Brain microvascular endothelial cell (primary cell): Measurements from ENCODE around the gene CPT1A.

Experiments
- DNase-seq: peaks from one replicate; pipeline ENCODE4 v3.0.0-alpha.2; 2020
- H3K27ac ChIP-seq: fragments of 250-450 bp; sonication (Bioruptor Pico); 2 replicates; pipeline ENCODE4 v1.5.1; 2020; ENCODE audit warnings: mild to moderate bottlenecking, moderate library complexity
- H3K27me3 ChIP-seq: fragments of 250-450 bp; sonication (Bioruptor Pico); replicated peaks from 2 replicates; pipeline ENCODE4 v1.5.1; 2020; ENCODE audit warnings: mild to moderate bottlenecking
- H3K36me3 ChIP-seq: fragments of 250-450 bp; sonication (Bioruptor Pico); replicated peaks from 2 replicates; pipeline ENCODE4 v1.5.1; 2020; ENCODE audit warnings: mild to moderate bottlenecking
- H3K4me3 ChIP-seq: 2 replicates; pipeline ENCODE4 v1.5.1; 2011; ENCODE audit warnings: low read depth, mild to moderate bottlenecking, control low read depth, low read length, moderate library complexity
- in situ Hi-C: cut with HindIII; loops from 2 replicates; pipeline ENCODE4 v1.10.0; 2017; ENCODE audit warnings: low sequenced_read_pairs, low pct_ligation_motif_present
- TF ChIP-seq, protein P1 (sequence below): IDR thresholded peaks from 2 replicates; pipeline ENCODE4 v1.5.1; 2011; ENCODE audit warnings: low read depth, mild to moderate bottlenecking, moderate library complexity, low read length, control low read depth, inconsistent platforms; ENCODE audit errors: missing control alignments

CPT1A gene

DNA sequence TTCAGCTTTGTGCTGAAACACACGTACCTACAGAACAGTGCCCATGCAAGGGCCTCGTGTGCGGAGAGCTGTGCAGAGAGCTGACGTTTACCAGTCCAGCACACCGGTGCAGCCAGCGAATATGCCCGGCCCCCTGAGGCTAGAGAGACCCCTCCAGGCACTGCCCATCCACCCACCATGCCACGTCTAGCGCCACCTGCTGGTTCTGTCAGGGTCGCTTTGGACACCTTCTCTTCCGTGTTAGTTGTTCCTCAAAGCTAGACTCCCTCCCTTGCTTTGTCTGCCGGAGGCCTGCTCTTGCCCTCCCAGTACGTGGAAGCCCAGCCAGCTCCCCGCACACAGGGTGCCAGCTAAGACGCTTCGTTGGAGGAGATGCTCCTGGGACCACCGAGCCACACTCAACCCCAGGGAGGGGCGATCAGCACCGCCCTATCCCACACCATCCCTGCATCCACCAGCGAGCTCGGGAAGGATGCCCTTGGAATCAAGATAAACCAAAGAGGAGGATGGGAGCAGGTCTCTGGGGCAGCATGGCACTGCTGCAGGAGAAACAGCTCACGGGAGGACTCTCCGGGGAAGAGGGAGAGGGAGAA lies 43.4 kb downstream of the CPT1A start:
- no peaks in the 10 kb centered on the region for H3K36me3 ChIP-seq

DNA sequence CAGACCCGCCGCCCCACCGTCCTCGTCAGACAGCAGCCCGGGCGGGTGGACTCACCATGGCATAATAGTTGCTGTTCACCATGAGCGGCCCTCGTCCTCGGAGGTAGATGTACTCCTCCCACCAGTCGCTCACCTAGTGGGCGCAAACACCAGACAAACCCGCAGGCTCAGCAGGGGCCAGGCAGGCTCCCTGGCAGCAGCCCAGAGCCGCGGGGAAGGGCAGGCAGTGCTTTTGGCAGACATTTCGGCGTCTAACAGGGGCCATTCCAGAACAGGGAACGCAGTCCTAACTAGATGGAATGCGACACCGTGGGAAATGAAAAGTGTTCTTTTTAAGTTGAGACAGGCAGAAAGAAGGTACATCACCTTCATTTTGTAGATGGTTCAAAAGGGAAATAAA lies 44.9 kb downstream of the CPT1A start:
- no peak overlapping the region for H3K4me3 ChIP-seq
- TF ChIP-seq, protein P1, sequence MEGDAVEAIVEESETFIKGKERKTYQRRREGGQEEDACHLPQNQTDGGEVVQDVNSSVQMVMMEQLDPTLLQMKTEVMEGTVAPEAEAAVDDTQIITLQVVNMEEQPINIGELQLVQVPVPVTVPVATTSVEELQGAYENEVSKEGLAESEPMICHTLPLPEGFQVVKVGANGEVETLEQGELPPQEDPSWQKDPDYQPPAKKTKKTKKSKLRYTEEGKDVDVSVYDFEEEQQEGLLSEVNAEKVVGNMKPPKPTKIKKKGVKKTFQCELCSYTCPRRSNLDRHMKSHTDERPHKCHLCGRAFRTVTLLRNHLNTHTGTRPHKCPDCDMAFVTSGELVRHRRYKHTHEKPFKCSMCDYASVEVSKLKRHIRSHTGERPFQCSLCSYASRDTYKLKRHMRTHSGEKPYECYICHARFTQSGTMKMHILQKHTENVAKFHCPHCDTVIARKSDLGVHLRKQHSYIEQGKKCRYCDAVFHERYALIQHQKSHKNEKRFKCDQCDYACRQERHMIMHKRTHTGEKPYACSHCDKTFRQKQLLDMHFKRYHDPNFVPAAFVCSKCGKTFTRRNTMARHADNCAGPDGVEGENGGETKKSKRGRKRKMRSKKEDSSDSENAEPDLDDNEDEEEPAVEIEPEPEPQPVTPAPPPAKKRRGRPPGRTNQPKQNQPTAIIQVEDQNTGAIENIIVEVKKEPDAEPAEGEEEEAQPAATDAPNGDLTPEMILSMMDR: no peak
- in situ Hi-C loops: no loop called here
- no peak overlapping the region for H3K27ac ChIP-seq
- H3K27me3 ChIP-seq: no peaks in the 10 kb centered on the region
- DNase-seq: no peak
- H3K36me3 ChIP-seq: no peaks in the 10 kb centered on the region

More for the DNA sequence above, 43.4 kb downstream of the CPT1A start:
- Histone ChIP-seq H3K27me3 (no peaks in the 10 kb centered on the region), H3K27ac (no peak overlapping the region), H3K4me3 (no peak overlapping the region)
- TF ChIP-seq, protein P1: peak; percentile 82
- no peak for DNase-seq
- in situ Hi-C loops: no loop called here

DNA sequence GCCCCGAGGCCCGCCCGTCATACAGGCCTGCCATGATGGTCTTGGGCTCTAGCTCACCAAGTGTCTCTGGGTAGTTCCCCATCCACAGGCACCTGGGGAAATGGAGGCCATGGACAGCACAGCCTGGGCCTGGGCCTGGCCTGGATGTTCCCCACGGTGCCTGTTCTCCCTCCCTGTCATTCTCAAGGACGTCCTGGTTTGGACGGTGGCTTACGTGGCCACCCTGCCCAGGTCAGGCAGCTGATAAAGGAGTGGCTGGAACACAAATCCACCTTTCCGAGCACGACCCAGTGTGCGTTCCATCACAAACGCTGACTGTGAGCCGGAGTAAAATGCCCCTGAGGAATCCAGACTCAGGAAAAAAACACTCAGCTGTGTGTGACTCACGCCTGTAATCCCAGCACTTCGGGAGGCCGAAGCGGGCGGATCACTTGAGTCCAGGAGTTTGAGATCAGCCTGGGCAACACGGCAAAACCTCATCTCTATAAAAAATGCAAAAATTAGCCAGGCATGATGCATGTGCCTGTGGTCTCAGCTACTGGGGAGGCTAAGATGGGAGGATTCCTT lies 49.2 kb downstream of the CPT1A start:
- TF ChIP-seq, protein P1: no peak
- in situ Hi-C loops: no loop called here
- Histone ChIP-seq H3K27me3 (no peaks in the 10 kb centered on the region), H3K4me3 (no peak overlapping the region), H3K36me3 (no peaks in the 10 kb centered on the region), H3K27ac (no peak overlapping the region)
- DNase-seq: peak; percentile 19

DNA sequence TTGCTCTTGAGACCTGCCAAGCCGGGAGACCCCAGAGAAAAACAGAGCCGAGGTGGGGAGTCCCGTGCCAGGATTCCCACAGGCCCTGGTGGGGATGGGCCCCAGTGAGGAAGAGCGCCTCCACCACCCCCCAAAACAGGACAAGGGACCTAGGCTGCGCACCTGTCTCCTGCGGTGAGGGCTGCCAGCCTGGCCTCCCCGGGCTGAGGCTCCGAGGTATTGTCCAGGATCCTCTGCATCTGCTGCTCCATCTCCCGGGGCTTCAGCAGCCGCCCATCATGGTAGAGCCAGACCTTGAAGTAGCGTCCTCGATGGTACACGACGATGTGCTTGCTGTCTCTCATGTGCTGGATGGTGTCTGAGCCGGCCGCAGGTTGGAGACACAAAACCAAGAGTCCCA lies 57.1 kb downstream of the CPT1A start:
- in situ Hi-C loops: no loop called here
- no peaks in the 10 kb centered on the region for H3K27me3 ChIP-seq
- H3K36me3 ChIP-seq: no peaks in the 10 kb centered on the region
- TF ChIP-seq, protein P1: no peak
- no peak overlapping the region for H3K27ac ChIP-seq
- H3K4me3 ChIP-seq: no peak overlapping the region
- DNase-seq: no peak

DNA sequence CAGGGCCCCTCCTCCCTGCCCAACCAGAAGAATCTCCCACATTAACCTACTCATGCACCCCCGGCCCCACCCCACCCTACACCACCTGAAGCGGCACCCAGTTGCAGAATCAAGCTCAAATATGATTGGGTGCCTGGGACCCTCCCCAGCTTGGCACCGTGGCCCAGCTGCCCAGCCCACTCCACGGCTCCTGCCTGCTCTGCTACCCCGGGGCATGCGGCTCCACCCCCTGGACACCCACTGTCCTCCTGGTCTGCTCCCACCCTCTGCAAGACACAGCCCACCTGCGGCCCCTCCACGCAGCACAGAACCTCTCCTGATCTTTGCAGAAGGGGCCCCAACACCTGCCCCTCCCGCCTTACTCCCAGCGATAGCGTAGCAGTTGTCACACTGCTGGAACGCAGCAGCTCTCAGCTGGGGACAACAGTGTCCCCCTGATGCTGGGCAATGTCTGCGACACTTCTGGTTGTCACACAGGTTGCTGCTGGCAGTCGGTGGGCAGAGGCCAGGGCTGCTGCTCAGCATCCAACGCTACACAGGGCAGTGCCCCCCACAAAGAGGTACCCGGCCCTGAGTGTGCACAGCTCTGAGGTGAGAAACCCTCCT lies 58.4 kb downstream of the CPT1A start:
- Histone ChIP-seq H3K36me3 (no peaks in the 10 kb centered on the region), H3K4me3 (no peak overlapping the region), H3K27ac (no peak overlapping the region), H3K27me3 (no peaks in the 10 kb centered on the region)
- DNase-seq: no peak
- in situ Hi-C loops: no loop called here
- TF ChIP-seq, protein P1: no peak
